ENCODE data around the gene TBX3. TPM values are rescaled to one million over a fixed set of nuclear protein-coding genes. Genes with fewer than 3 reads are reported as not detected.

TBX3 gene
- total RNA-seq, 6 donors from 2014 or later = 29.5 to 107 (median 36.2) TPM

DNA sequence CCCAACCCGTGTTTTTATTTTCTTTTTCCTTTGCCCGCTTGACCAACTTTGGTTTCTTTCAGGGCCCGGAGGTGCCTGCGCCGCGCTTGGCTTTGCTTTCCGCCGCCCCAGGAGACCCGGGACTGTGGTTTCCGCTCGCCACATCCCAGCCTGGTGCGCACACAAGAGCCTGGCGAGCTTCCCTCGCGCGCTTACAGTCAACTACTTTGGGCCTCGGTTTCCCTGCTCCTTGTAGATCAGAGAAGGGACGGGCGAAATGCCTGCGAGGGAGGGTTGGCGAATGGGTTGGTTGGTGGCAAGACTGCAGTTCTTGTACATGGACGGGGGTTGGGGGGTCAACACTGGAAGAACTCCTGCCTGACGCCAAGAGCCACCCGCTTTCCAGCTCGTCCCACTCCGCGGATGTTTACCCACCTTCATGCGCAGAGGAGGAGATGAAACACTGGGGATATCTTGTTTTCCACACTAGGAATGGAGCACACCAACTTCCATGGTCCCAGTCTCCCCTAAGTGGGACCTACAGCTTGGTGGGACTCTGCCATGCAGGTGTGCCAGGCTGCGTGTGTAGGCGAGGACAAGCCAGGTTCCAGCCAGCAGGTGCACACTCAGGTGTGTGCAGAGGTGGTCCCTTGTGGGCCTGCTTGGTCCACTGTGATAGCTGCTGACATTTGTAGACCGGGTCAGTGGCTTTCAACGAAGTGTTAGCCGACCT, 16.6 kb upstream of the TBX3 start:
- Histone ChIP-seq H3K27ac (no peak overlapping the region), H3K4me3 (no peak overlapping the region), H3K4me1 (peaks cover 0 to 10% (median 3%) of the 10 kb centered on the region in 4 donors), H3K27me3 (peaks cover 0 to 27% (median 10%) of the 10 kb centered on the region in 4 donors), H3K36me3 (no peaks in the 10 kb centered on the region), H3K9me3 (no peaks in the 10 kb centered on the region)
- ATAC-seq (ENCODE audit: low FRiP score in 2 of 2) (no peak), DNase-seq (peak in 1 of 2 donors; percentile 43)
- whole genome bisulfite sequencing, 2 donors = 30 to 35% methylated on average over 28 to 33 of the region's 33 CpGs
- TF ChIP-seq, protein P1, sequence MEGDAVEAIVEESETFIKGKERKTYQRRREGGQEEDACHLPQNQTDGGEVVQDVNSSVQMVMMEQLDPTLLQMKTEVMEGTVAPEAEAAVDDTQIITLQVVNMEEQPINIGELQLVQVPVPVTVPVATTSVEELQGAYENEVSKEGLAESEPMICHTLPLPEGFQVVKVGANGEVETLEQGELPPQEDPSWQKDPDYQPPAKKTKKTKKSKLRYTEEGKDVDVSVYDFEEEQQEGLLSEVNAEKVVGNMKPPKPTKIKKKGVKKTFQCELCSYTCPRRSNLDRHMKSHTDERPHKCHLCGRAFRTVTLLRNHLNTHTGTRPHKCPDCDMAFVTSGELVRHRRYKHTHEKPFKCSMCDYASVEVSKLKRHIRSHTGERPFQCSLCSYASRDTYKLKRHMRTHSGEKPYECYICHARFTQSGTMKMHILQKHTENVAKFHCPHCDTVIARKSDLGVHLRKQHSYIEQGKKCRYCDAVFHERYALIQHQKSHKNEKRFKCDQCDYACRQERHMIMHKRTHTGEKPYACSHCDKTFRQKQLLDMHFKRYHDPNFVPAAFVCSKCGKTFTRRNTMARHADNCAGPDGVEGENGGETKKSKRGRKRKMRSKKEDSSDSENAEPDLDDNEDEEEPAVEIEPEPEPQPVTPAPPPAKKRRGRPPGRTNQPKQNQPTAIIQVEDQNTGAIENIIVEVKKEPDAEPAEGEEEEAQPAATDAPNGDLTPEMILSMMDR (IDR thresholded peaks at IDR 0.05) = no peak
- TF ChIP-seq POLR2A (IDR thresholded peaks at IDR 0.05) = no peak
- TF ChIP-seq EP300 (IDR thresholded peaks at IDR 0.05) = no peak
- TF ChIP-seq POLR2AphosphoS5 (IDR thresholded peaks at IDR 0.05) = no peak

DNA sequence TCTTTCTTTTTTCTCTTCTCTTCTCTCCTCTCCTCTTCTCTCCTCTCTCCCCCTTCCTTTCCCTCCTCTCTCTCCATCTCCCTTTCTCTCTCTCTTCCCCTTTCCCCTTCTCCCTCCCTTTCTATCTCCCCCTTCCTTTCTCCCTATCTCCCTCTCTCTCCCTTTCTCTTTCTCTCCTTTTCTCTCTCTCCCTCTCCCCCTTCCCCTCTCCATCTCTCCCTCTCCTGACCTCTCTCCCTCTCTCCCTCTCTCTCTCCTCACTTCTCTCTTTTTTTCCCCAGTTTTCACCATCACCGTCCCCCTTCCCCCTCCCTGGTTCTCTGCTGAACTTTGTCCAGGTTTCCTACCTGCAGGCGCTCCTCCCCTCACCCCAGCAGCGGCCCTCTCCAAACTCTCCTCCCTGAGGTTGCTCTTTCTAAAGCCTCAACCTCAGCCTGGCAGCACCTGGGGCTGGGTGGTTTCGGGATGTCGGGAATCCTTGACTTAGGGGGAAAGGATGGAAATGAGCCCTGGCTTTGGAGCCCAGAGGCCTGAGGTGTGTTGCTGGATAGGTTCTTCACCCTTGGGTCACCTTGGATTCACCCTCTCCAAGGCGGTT, 14.7 kb upstream of the TBX3 start:
- Histone ChIP-seq H3K4me3 (peak overlapping the region in 3 of 4 donors; percentile 31 to 49 (median 44)), H3K27ac (no peak overlapping the region), H3K36me3 (no peaks in the 10 kb centered on the region), H3K4me1 (peaks cover 0 to 5% (median under 1%) of the 10 kb centered on the region in 4 donors), H3K27me3 (peaks cover 0 to 27% (median 10%) of the 10 kb centered on the region in 4 donors), H3K9me3 (no peaks in the 10 kb centered on the region)
- ATAC-seq (ENCODE audit: low FRiP score in 2 of 2) = no peak
- WGBS, 2 donors = 44 to 47% methylated on average over 6 of the region's 6 CpGs
- no peak for TF ChIP-seq EP300 (IDR thresholded peaks at IDR 0.05)
- TF ChIP-seq, protein P1 (IDR thresholded peaks at IDR 0.05) = no peak
- TF ChIP-seq POLR2A (IDR thresholded peaks at IDR 0.05) = no peak
- no peak for TF ChIP-seq POLR2AphosphoS5 (IDR thresholded peaks at IDR 0.05)
- no peak for DNase-seq

DNA sequence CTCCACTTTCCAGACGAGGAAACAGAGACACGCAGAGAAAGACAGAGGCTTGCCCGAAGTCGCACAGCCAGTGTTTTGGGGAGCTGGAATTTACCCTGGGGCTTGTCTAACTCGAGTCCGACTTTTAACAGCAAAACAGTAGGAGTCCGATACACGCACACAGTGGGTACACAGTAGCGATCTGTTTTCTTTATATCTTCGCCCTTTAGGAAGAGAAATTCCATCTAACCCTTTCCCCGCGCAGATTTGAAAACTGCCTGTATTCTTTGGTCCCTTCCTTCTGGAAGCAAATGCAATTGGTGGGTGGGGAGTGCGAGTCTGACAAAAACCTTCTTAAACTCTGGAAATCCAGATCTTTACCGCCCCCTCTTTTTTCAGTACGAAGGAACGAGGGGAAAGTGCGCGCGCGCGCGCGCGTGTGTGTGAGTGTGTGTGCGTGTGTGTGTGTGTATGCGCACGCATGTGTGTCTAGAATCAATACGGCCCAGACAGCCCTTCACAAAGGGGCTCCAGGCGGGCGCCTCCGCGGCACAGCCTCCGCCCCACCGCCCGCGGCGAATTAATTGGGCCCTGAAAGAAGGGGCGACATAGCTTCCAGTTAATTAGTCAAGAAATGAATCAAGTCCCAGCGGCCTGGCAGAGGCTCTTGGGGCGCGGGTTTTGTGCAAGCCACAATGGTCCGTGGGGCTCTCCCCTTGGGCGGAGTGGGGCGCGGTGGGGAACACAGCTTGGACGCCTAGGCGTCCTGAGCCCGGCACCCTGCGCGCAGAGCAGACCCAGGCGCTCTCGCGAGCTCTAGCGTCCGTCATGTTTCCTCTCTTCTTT, 14.0 kb upstream of the TBX3 start:
- DNase-seq = peak in 1 of 2 donors; percentile 71
- H3K27me3 ChIP-seq = peaks cover 0 to 32% (median 10%) of the 10 kb centered on the region in 4 donors
- no peaks in the 10 kb centered on the region for H3K9me3 ChIP-seq
- H3K27ac ChIP-seq = no peak overlapping the region
- ATAC-seq (ENCODE audit: low FRiP score in 2 of 2) = peak in 1 of 2 donors; percentile 30
- TF ChIP-seq, protein P1 (IDR thresholded peaks at IDR 0.05) = no peak
- TF ChIP-seq EP300 (IDR thresholded peaks at IDR 0.05) (no peak), POLR2AphosphoS5 (IDR thresholded peaks at IDR 0.05) (no peak), POLR2A (IDR thresholded peaks at IDR 0.05) (no peak)
- peaks cover 0 to 6% (median 0%) of the 10 kb centered on the region in 4 donors for H3K4me1 ChIP-seq
- H3K36me3 ChIP-seq = no peaks in the 10 kb centered on the region
- WGBS, 2 donors = 8 to 9% methylated on average over 49 to 55 of the region's 55 CpGs
- peak overlapping the region in 3 of 4 donors; percentile 31 to 49 (median 44) for H3K4me3 ChIP-seq

DNA sequence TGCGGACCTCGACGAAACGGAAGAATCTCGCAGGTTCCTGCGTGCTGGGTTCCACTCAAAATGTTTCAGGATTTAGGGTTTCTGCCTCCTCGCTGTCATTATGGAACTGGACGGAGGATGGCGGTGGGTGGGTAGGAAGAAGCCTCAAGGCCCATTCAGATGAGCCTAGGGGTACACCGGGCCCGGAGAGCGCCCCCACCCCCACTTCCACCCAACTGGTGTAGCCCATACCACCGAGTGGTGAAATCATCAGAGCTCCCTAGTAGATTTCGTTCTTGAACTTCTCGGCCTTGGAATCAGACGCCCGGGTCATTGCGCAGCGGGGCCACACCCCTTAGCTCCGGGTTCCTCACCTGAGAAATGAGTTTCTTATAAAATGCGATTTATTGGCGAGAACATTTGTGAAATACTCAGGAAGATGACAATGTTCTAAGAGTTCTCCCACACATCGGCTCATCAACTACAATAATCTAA, 13.3 kb upstream of the TBX3 start:
- H3K27me3 ChIP-seq = peaks cover 0 to 37% (median 13%) of the 10 kb centered on the region in 4 donors
- H3K4me3 ChIP-seq = peak overlapping the region in 1 of 4 donors; percentile 49
- 42 to 50% methylated on average over 23 of the region's 23 CpGs for WGBS, 2 donors
- no peaks in the 10 kb centered on the region for H3K36me3 ChIP-seq
- no peak for TF ChIP-seq EP300 (IDR thresholded peaks at IDR 0.05)
- ATAC-seq (ENCODE audit: low FRiP score in 2 of 2) = no peak
- H3K9me3 ChIP-seq = no peaks in the 10 kb centered on the region
- no peak for DNase-seq
- no peak overlapping the region for H3K27ac ChIP-seq
- H3K4me1 ChIP-seq = peaks cover 0 to 13% (median 0%) of the 10 kb centered on the region in 4 donors
